PC-3 (cell line): ENCODE measurements around the gene OR51S1.

ENCODE experiments used
- EZH2 ChIP-seq: fragments of 300-600 bp; sonication (generic); IDR thresholded peaks from one replicate; pipeline ENCODE4 v1.6.1; 2017; ENCODE audit warnings: antibody characterized with exemption, mild to moderate bottlenecking, low read length; ENCODE audit not compliant: unreplicated experiment
- TF ChIP-seq, protein P1 (sequence below): fragments of 300-600 bp; sonication (generic); conservative IDR thresholded peaks from 2 replicates; pipeline ENCODE4 v1.5.1; 2017; ENCODE audit warnings: antibody characterized with exemption, low read depth, mild to moderate bottlenecking, low read length

DNA sequence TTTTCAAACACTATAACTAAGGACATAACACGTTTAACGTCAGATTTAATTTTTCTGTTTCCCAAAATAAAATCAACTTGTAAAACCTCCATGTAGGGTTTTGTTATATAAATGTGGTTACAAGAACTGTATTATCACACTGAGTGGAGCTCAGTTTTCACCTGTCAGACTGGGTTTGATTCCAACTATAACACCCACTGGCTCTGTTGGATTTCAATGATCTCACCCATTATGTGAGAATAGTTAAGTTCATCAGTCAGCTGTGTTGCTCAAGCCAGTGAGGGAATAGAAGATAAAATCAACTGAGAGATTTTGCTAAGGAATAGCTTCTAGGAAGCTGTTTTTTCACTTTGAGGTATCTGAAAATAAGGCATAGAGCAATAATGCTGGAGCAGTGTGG lies 39.8 kb downstream of the OR51S1 start:
- TF ChIP-seq, protein P1, sequence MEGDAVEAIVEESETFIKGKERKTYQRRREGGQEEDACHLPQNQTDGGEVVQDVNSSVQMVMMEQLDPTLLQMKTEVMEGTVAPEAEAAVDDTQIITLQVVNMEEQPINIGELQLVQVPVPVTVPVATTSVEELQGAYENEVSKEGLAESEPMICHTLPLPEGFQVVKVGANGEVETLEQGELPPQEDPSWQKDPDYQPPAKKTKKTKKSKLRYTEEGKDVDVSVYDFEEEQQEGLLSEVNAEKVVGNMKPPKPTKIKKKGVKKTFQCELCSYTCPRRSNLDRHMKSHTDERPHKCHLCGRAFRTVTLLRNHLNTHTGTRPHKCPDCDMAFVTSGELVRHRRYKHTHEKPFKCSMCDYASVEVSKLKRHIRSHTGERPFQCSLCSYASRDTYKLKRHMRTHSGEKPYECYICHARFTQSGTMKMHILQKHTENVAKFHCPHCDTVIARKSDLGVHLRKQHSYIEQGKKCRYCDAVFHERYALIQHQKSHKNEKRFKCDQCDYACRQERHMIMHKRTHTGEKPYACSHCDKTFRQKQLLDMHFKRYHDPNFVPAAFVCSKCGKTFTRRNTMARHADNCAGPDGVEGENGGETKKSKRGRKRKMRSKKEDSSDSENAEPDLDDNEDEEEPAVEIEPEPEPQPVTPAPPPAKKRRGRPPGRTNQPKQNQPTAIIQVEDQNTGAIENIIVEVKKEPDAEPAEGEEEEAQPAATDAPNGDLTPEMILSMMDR: no peak
- no peak for TF ChIP-seq EZH2
